NCI-H1105 (cell line): ENCODE measurements around the gene CDH13.

Experiments used
- DNase-seq: peaks from one replicate; lab custom pipeline; 2025; lab: John Stamatoyannopoulos, UW

The CDH13 gene

DNA sequence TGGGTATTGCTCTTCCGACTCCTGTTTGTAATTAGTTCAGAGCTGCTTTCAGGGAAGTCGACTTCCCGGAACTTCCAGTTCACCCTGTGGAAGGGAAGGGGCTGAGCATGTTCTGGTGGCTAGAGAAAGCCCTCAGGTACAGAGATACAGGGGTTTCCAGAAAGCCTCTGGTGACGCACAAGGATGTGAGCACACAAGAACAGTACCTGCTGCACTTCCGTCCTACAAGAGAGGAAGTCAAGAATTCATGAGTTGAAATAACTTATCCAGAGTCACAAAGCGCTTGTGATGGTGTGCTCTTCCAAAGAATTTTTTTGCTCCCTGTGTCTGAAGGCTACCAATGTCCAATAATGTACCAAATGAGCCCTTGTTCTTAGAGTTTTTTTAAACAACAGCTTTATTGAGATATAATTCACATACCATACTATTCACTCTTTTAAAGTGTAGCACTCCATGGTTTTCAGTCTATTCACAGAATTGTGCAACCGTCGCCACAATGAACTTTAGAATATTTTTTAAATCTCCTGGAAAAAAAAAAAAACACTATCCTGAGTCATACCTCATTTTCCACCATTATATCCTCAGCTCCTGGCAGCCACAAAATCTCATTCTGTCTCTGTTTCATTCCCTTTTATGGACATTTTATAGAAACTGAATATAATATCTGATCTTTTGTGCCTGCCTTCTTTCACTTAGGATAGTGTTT is 327.6 kb downstream of the CDH13 start:
- DNase-seq, result no peak

DNA sequence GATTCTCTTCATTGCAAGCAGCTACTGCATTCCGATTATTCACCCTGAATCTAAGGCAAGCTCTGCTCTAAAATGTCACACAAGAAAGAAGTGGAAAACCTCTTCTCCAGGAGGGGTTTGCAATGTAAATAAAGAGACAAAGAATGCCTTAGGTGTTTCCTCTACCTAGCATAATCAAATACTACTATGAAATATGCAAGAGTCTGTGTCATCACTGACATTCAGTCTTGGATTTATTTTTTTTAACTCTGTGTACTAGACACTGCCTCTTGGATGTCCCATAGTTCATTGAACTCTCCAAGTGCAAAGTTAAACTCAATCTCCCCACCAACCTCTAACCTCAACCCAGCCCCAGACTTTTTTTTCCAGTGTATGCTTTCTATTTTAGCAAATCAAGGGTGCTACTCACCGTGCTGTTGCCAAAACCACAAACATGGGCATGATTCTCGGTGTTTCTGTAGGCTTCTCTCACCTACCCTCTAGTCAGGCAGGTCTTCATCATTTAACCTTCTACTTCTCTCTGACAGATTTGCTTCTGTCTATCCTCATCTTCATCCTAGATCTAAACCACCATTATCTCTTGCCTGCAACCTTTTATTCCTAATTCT is 329.1 kb downstream of the CDH13 start:
- DNase-seq, result no peak

DNA sequence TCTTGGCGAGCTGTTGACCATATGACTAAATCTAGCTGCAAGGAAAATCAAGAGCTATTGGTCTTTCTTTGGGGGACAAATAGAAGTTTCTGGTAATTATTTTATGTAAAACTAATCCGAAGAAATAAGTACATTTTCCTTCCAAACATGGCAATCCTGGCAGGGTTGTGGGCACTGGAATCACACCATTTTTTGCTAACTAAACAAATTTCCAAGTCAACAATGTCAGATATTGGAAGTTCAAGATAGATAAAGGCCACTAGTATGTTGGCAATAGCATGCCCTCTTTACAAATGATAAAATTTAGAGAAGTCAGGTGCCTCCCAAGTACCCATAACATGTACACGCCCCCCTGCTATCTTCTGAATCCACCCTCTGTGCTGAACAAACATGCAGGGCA is 330.4 kb downstream of the CDH13 start:
- DNase-seq, result no peak

DNA sequence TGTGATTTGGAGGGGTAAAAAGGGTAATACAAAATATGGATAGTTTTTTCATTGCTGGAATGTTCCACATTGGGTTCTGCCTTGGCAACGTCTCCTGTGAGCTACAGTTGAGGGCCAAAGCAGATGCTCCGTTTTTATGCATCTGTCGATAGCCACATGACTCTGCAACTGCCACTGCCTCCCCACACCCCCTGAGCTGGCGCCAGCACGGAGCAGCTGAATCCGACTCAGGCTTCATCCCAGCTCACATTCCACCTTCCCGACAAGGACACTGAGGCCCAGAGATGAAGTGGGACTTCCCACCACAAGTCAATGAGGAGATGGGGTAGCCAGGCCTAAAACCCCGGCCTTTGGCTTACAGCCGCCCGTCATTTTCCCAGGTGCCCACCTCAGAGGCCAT is 334.1 kb downstream of the CDH13 start:
- no peak for DNase-seq

DNA sequence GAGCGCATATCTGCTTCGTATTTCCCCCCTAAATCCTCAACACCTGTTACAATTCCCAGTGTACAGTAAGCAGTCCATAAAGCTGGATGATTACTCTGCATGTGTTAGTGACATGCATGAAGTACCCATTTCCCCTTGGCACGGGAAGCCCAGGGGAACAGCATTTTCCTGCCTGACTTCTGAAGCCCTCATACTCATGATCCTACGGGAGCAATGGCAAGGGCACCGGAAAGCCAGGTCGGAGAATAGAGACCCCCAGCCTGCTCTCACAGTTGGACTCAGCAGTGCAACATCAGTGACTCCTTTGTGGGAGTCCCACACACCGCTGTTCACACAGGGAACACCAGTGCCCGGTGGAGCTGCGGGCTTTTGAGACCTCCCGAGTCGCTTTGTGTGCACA is 336.9 kb downstream of the CDH13 start:
- no peak for DNase-seq

DNA sequence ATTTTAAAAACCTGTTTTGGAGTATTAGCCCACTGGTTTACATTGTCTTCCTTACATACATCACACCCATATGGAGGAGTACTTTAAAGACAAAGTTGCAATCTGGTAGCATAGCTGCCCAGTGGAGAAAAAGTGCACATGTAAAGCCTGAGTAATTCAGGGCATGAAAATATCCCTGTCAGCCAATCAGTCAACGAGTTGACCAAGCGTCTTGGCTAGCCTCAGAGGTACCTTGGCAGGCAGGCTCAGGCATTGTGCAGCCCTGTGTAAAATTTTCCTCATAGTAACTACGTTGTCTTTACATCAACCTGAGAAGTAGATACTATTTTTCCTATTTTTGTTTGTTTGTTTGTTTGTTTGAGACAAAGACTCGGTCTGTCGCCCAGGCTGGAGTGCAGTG is 339.0 kb downstream of the CDH13 start:
- DNase-seq, result no peak

DNA sequence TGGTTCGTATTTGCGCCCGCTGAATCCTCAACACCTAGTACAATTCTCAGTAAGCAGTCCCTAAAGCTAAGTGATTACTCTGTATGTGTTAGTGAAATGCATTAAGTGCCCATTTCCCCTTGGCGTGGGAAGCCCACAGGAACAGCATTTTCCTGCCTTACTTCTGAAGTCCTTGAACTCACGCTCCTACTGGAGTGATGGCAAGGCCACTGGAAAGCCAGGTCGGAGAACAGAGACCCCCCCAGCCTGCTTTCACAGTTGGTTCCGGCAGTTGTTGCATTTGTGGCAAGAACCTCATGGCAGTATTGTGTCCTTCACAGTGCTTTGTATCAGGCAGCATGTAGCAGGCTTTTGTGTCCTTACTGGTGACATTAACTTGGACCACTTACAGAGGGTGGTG is 340.7 kb downstream of the CDH13 start:
- no peak for DNase-seq

DNA sequence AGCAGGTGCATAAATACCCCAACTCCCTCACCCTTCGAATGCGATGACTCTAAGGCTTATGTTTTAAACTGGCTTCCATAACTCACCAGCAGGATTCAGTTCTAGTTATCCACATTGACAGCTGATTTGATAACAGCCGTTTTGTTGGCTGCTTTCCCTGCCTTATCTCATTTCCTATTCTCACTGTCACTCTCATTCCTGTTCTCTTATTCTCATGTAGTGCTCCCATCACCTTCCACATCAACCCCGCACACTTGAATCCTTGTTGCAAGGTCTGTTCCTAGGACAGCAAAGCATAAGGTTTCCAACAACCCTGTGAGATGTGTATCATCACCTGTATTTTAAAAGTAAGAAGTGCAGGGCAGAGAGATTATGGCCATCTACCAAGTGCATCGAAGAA is 344.4 kb downstream of the CDH13 start:
- DNase-seq, result no peak

DNA sequence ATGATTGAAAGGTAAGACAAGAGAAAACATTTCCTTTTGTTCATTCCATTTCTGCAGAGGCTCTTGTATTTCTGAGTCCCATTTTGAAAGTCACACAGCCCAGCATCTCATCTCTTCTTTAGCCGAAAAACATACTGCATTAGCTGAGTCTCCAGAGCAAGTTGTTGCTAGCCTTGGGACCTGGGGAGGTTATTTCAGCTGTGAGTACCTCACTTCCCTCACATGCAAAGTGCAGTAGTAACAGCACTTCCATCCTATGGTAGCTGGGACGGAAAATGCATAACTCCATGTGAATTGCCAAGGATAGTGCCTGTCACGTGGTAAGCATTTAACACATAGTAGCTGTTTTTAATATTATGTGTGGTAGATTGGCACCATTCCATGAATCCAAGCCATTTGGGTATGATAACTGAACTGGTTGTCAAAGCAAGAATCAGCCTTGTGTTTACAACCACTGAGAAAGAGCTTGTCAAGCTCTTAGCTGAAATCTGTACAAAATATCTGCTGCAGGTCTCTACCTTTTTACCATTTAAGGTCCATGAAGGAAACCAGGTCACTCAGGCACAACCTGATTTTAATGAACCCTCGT is 345.7 kb downstream of the CDH13 start:
- DNase-seq, result no peak

DNA sequence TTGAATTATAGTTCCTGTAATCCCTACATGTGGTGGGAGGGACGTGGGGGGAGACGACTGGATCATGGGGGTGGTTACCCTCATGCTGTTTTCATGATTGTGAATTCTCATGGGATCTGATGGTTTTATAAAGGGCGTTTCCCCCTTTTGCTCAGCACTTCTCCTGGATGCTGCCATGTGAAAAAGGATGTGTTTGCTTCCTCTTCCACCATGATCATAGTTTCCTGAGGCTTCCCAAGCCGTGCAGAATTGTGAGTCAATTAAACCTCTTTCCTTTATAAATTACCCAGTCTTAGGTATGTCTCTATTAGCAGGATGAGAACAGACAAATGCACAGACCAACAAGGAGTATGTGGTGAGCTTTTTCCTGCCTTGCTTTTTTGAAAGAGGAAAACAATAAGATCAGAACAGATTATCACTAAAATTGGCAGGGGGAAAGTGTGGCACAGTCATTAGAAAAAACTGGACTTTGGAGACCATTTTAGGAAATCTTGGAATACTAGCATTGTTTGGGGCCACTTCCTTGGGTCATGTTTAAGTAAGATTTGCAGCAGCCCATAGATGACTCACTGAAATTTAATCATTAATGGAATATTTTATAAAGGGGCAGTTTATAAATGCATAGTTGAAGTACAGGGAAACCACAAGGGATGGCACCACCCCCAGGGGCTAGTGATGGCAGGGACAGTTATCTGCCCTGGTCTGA is 352.8 kb downstream of the CDH13 start:
- no peak for DNase-seq

DNA sequence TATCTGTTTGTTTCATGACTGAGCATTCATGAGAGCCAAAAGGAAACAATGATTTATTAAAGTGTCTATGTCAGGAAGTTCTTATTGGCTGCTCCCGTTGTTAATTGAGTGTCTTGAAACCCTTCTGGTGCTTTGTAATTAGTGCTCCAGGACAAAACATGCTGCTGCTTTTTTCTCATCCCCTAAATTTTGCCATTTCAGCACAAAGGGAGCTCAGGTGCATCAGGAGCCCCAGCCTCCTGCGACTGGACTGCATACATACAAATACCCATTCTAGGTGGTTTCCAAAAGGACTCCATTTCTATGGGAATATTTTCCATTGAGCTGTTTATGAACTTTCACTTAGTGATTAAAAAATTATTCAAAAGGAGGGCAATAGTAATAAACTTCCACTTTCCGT is 354.0 kb downstream of the CDH13 start:
- no peak for DNase-seq

DNA sequence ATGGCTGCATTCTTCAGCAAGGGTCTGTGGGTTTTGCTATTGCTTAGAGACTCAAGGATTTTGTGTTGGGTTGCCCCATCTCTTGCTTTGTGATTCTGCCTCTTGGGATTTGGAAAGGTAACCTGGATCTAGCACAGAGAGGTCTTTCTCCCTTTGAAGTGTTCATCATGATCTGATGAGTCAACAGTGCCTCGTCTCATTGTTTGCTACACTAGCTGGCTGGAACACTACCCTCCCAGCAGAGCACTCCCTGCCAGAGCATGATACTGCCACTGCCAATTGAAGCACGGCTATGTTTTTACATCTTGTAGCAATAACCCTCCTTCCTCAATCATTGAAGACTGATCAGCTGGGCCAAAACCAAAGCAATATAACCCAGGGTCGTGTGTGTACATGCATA is 361.0 kb downstream of the CDH13 start:
- DNase-seq, result no peak

DNA sequence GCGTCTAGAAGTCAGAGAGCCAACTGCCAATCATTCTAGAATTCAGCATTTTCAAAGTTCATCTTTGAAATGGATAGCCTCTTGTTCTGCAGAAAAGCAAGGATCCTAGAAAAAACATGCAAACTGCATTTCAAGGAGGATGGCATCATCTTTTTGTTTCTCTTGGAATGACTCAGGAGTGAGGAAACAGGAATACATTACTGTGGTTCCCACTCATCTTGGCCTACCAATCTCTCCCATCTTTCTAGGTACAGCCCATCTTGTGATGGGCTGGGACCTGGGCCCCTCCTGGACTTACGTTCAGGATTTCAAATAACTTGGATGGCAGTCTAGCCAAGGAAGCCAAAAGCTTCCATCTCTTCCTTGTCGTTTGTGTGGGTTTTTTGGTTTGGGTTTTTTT is 363.4 kb downstream of the CDH13 start:
- no peak for DNase-seq

DNA sequence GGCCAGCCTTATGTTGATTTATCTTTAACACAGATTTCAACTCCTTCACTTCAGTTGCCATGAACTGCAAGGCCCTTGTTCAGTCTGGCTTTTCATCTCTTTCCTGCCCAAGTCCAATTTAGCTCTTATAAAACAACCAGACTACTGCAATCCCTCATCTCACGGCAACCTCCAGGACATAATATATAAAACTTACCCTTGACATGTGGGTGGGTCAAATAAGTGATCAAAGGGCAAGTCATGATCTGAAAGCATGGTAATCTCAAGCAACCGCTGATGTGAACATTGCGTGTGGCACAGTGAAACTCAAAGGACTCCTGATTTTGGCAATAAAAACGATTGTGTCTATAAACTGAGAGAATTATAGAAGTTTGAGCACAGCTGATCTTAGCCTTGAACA is 364.6 kb downstream of the CDH13 start:
- DNase-seq, result no peak

DNA sequence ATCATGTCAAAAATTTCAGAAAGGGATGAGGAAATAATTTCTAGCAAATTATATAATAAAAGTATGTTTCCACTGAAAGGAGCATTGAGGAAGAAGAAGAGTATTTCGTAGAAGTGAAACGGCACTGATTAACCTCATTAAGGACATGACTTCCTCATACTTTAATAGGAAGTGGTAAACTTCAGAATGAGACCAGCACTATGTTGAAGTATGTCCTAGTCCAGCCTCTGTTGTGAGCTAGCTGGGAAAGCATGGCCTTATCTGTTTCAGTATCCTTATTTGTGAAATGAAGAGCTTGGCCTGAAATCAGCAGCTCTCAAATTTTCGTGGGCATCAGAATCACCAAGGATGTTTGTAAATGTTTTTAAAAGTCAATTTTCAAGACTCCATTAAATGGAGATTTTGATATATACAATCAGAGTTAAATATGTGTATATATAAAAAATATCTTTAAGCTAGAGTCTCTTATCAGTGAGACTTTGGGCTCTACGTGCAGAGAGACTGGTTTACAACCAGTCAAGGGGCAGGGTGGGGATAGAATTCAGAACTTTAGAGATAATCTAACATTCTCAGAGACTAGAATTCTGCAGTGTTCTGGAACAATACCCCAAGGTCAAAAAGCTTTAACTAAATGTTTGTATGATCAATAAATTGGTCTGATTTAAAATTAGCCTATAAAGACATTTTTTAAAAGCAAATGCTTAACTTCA is 365.4 kb downstream of the CDH13 start:
- no peak for DNase-seq

DNA sequence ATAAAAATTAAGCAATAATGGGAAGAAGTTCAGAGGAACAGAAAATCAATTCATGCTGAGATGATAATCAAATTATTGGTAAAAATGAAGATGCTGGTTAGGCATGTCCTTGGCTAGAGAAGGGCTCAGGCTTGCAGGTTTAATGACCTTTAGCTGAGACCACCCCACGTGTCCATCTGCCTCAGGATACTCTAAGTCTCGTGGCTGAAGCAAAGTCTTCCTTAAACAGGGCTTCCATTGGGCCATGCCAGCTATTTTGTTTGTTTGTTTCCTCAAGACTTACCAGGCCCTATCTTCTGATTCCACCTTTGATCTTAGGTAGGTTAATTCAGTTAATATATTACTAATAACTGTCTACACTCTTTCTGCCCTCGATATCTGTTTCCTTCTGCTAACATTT is 366.0 kb downstream of the CDH13 start:
- no peak for DNase-seq

DNA sequence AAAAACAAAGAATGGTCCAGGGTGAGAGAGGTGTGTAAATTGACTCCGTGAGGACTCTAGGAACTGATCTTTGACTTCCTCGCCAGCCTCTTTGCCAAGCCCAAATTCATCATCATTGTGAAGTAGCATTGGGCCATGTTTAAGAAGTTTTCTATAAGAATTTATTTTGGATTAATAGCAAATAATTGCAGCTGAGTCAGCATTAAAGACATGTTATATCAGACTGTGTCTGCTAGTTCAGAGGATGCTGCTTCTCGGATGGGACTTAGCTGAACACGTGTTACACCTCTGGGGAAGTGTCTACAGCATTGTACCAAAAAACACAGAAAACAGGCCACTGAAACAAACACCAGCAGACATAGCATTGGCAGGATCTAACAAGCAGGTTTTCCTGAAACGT is 366.6 kb downstream of the CDH13 start:
- no peak for DNase-seq

DNA sequence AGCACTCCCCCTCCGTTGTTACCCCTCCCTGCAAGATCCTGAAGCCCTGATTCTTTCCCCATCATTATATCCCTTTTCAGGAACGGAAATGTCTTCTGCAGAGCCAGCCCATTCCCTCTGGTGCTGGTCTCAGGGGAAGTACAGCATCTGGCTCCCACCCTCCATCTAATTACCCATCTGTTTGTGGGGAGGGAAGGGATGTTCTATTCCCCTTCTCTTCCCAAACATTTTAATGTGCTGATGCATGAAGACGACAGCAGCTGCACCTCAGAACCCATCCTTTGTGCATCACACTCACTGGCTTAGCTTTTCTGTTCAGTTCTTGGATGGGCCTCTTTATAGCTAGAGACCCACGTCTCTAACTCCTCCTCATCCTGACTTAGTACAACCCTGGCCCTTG is 367.2 kb downstream of the CDH13 start:
- DNase-seq, result no peak

DNA sequence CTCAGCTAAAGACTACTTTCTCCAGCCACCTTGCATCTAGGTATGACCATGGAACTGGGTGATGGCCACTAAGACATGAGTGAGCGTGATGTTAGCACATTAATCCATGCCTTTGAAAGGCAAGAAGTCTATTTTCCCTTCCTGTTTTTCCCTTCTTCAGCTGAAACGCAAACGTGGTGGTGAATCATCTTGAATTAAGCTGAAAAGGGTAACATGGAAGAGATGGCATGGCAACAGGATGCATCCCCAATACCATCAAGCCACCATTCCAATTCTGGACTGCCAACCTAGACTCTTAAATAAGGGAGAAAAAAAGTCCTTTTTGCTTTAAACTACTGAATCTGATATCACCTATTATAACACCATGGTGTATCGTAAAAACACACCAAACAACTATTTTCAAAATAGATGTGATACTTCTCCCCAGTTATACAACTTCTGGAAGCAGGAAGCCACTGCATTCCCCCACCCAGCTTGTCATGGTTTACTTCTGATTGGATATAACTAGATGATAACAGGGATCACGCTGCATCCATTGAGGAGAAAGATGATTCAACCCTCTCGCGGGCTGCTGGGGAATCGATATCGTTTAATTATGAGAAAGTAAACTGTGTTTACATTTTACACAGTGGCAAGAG is 368.6 kb downstream of the CDH13 start:
- no peak for DNase-seq

DNA sequence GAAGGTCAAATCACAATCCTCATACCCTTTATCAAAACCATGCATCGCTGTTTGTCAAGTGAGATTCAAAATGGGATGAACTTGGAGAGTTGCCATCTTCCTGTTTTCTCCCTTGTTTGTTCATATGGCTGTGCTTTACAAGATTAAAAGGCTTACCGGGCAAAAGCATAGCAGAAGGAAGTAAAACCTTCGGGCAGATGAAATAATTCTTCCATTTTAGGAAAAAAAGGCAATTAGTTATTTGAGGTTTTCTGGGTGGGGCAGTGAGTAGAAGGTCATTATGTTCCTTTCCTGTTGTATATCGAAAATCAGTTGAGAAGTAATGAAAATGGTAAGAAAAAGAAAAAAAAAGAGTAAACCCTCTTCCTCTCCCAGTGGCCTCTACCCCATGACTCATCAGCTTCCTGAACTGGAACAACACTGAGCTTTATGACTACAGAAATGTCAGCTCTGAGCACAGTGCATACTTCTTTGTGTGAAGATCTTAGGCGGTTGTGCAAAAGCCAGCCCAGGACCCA is 369.2 kb downstream of the CDH13 start:
- no peak for DNase-seq

DNA sequence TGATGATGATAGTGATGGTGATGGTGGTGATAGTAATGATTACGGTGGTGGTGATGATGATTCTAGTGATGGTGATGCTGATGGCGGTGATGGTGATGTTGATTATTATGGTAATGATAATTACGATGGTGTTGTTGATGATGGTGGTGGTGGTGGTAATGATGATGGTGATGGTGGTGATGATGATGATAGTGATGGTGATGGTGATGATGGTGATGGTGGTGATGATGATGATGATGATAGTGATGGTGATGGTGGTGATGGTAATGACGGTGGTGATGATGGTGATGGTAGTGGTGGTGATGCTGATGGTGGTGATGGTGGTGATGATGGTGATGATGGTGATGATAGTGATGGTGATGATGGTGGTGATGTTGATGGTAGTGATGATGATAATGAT is 370.0 kb downstream of the CDH13 start:
- DNase-seq, result no peak

DNA sequence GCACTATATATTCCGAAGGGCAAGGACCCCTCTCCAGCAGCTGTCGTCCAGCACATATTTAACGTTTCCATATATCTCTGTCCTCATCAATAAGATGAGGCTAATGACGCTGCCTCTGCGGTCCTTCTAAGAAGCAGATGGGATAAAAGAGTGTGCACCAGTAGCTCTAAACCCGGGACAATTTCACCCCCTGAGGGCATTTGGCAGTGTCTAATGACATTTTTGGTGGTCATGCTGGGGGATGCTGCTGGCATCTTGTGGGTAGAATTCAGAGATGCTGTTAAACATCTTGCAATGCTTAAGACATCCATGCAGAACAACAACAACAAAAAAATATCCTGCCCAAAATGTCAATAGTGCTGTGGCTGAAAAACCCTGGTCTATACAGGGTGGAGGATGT is 372.9 kb downstream of the CDH13 start:
- DNase-seq, result no peak
